PC-3 (cell line): Measurements from ENCODE around the gene FOSL1. TPM values are rescaled to one million over a fixed set of nuclear protein-coding genes. Genes with fewer than 3 reads are reported as not detected.

Experiments
- ATAC-seq: fragments of 200-7000 bp; cut with Tn5 transposase; 2 replicates; pipeline ENCODE4 v1.9.1; 2020; ENCODE audit warnings: mild to moderate bottlenecking, moderate library complexity
- BruUV-seq: library from RNA; stranded (reverse); fragments of 400-500 nt; replicated peaks from 2 replicates; lab custom pipeline; 2021; lab: Mats Ljungman, UMichigan
- CTCF ChIA-PET: fragments of 300-600 bp; sonication (Branson Sonifier 250); formaldehyde crosslinking; loops from one replicate; lab custom pipeline; 2022; ENCODE audit warnings: antibody characterized with exemption; lab: Charles Lee
- POLR2A ChIA-PET: fragments of 300-600 bp; sonication (Branson Sonifier 250); formaldehyde crosslinking; loops from one replicate; lab custom pipeline; 2022; ENCODE audit warnings: antibody characterized with exemption; ENCODE audit not compliant: unreplicated experiment; lab: Charles Lee
- DNase-seq: peaks from one replicate; pipeline ENCODE4 v3.0.0-alpha.2; 2015
- H2AFZ ChIP-seq: fragments of 300-600 bp; sonication (generic); 2 replicates; pipeline ENCODE4 v1.6.0; 2016; ENCODE audit warnings: antibody characterized with exemption, low read length
- H3F3A ChIP-seq: fragments of 300-600 bp; sonication (generic); one replicate; pipeline ENCODE4 v1.6.0; 2017; ENCODE audit warnings: antibody characterized with exemption, low read length, control low read depth, mild to moderate bottlenecking; ENCODE audit not compliant: unreplicated experiment
- H3K27ac ChIP-seq: fragments of 300-600 bp; sonication (generic); 2 replicates; pipeline ENCODE4 v1.5.1; 2016; ENCODE audit warnings: mild to moderate bottlenecking, low read length
- H3K27me3 ChIP-seq: fragments of 300-600 bp; sonication (generic); 2 replicates; pipeline ENCODE4 v1.6.1; 2016; ENCODE audit warnings: low read length, mixed read lengths
- H3K36me3 ChIP-seq: fragments of 300-600 bp; sonication (generic); 2 replicates; pipeline ENCODE4 v1.6.1; 2016; ENCODE audit warnings: low read depth, mixed run types, low read length, mixed read lengths
- H3K4me1 ChIP-seq: fragments of 300-600 bp; sonication (generic); 2 replicates; pipeline ENCODE4 v1.5.1; 2016; ENCODE audit warnings: low read length; ENCODE audit not compliant: insufficient read depth
- H3K4me2 ChIP-seq: fragments of 300-600 bp; sonication (generic); 2 replicates; pipeline ENCODE4 v1.6.0; 2016; ENCODE audit warnings: low read length
- H3K4me3 ChIP-seq: fragments of 300-600 bp; sonication (generic); 2 replicates; pipeline ENCODE4 v1.5.1; 2016; ENCODE audit warnings: mild to moderate bottlenecking, low read length, mixed read lengths
- H3K79me2 ChIP-seq: fragments of 300-600 bp; sonication (generic); 2 replicates; pipeline ENCODE4 v1.6.1; 2017; ENCODE audit warnings: low read length, mixed read lengths
- H3K9ac ChIP-seq: fragments of 300-600 bp; sonication (generic); 2 replicates; pipeline ENCODE4 v1.6.0; 2016; ENCODE audit warnings: mild to moderate bottlenecking, low read length
- H3K9me2 ChIP-seq: fragments of 300-600 bp; sonication (generic); replicated peaks from 2 replicates; pipeline ENCODE4 v1.6.1; 2016; ENCODE audit warnings: mixed run types, low read length, mixed read lengths
- H3K9me3 ChIP-seq: fragments of 300-600 bp; sonication (generic); 2 replicates; pipeline ENCODE4 v1.6.1; 2016; ENCODE audit warnings: low read length, mixed read lengths
- H4K20me1 ChIP-seq: fragments of 300-600 bp; sonication (generic); 2 replicates; pipeline ENCODE4 v1.6.1; 2016; ENCODE audit warnings: low read length, mixed read lengths
- CTCF ChIP-seq: fragments of 300-600 bp; sonication (generic); conservative IDR thresholded peaks from 2 replicates; pipeline ENCODE4 v1.5.1; 2017; ENCODE audit warnings: antibody characterized with exemption, low read depth, mild to moderate bottlenecking, low read length
- EZH2 ChIP-seq: fragments of 300-600 bp; sonication (generic); IDR thresholded peaks from one replicate; pipeline ENCODE4 v1.6.1; 2017; ENCODE audit warnings: antibody characterized with exemption, mild to moderate bottlenecking, low read length; ENCODE audit not compliant: unreplicated experiment
- EZH2phosphoT487 ChIP-seq: fragments of 300-600 bp; sonication (generic); IDR thresholded peaks from 2 replicates; pipeline ENCODE4 v1.6.1; 2018; ENCODE audit warnings: mild to moderate bottlenecking, antibody characterized with exemption, low read length, borderline replicate concordance
- intact Hi-C: fragments of 100-400 bp; cut with micrococcal nuclease; formaldehyde crosslinking; loops from 2 replicates; pipeline ENCODE4 v1.9.0; 2023
- total RNA-seq: library from RNA; depleted of rRNA; stranded (reverse); fragments of >200 nt; gene quantifications from 2 replicates; pipeline ENCODE4 v1.2.3, GENCODE V29; 2014

The FOSL1 gene
- total RNA-seq, 1 experiment from 2014 or later: 656 TPM

DNA sequence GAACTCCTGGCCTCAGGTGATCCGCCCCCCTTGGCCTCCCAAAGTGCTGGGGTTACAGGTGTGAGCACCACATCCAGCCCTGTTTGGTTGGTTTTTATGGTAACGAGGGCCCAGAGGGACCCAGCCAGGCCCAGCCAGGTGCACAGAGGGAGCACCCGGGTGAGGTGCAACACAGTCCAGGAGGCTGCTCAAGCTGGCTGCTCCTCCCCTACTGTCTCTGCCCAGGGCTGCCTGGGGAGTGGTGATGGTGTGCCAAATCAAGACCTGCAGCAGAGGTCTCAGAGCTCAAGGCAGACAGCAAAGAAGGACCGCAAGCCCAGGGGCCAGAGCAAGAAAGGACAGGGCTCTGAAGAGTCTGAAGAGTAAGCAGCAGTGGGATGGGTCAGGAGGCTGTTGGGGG is 46.5 kb upstream of the FOSL1 start:
- Histone ChIP-seq H3K4me3 (no peak overlapping the region), H2AFZ (no peak overlapping the region), H3K27ac (no peak overlapping the region), H3K9me2 (no peaks in the 10 kb centered on the region), H4K20me1 (no peaks in the 10 kb centered on the region), H3K4me1 (peaks cover 2% of the 10 kb centered on the region; the same call in 1 of the 2 replicates), H3K4me2 (no peak overlapping the region), H3F3A (no peaks in the 10 kb centered on the region), H3K79me2 (no peaks in the 10 kb centered on the region), H3K9me3 (no peaks in the 10 kb centered on the region), H3K27me3 (no peaks in the 10 kb centered on the region), H3K9ac (no peak overlapping the region), H3K36me3 (no peaks in the 10 kb centered on the region)
- ChIA-PET POLR2A (no interaction called here), CTCF (no interaction called here)
- no TSS peak for BruUV-seq
- ATAC-seq (no peak), DNase-seq (no peak)
- TF ChIP-seq EZH2 (no peak), CTCF (no peak), EZH2phosphoT487 (no peak)
- intact Hi-C loops: no loop called here

GRCh38 chr11:65945941-65946558 is 45.9 kb upstream of the FOSL1 start:
- Histone ChIP-seq H3K4me1 (peaks cover 8% of the 10 kb centered on the region; the same call in 1 of the 2 replicates), H4K20me1 (no peaks in the 10 kb centered on the region), H3K4me2 (no peak overlapping the region), H3K27ac (no peak overlapping the region), H3K9me3 (no peaks in the 10 kb centered on the region), H3K27me3 (no peaks in the 10 kb centered on the region), H2AFZ (no peak overlapping the region), H3F3A (no peaks in the 10 kb centered on the region), H3K79me2 (no peaks in the 10 kb centered on the region), H3K9me2 (no peaks in the 10 kb centered on the region), H3K9ac (no peak overlapping the region), H3K4me3 (no peak overlapping the region), H3K36me3 (no peaks in the 10 kb centered on the region)
- TF ChIP-seq CTCF (no peak), EZH2phosphoT487 (no peak), EZH2 (no peak)
- DNase-seq (no peak), ATAC-seq (no peak)
- no TSS peak for BruUV-seq
- intact Hi-C loops: no loop called here
- ChIA-PET CTCF (no interaction called here), POLR2A (no interaction called here)

GRCh38 chr11:65945430-65945911 is 45.3 kb upstream of the FOSL1 start, which contains the start of gene TSGA10IP:
TSGA10IP (plus strand) TSS chr11:65945480; CDS start chr11:65945676, 196 bp downstream.
- H4K20me1 ChIP-seq: no peaks in the 10 kb centered on the region
- H3K4me3 ChIP-seq: no peak within 1 kb of the TSS
- DNase-seq: no peak
- TF ChIP-seq CTCF (no peak), EZH2phosphoT487 (no peak), EZH2 (no peak)
- intact Hi-C loops: no loop called here
- ChIA-PET POLR2A (no interaction called here), CTCF (no interaction called here)
- H3K27ac ChIP-seq: no peak within 1 kb of the TSS
- no peak within 1 kb of the TSS for H3K9ac ChIP-seq
- H2AFZ ChIP-seq: no peak within 1 kb of the TSS
- ATAC-seq: no peak
- H3K4me2 ChIP-seq: no peak within 1 kb of the TSS
- H3K9me3 ChIP-seq: no peaks in the 10 kb centered on the region
- H3K4me1 ChIP-seq: peaks cover 10% of the 10 kb centered on the region; the same call in 1 of the 2 replicates
- no peaks in the 10 kb centered on the region for H3K9me2 ChIP-seq
- H3K27me3 ChIP-seq: no peaks in the 10 kb centered on the region
- H3K36me3 ChIP-seq: no peaks in the 10 kb centered on the region
- BruUV-seq: no TSS peak
- no peaks in the 10 kb centered on the region for H3F3A ChIP-seq
- no peaks in the 10 kb centered on the region for H3K79me2 ChIP-seq
